HFFc6 (cell line): Measurements from ENCODE around the gene CEP192. TPM values are rescaled to one million over a fixed set of nuclear protein-coding genes. Genes with fewer than 3 reads are reported as not detected.

Experiments used
- DNase-seq: peaks from one replicate; pipeline ENCODE4 v3.0.0-alpha.2; 2018
- H3K27ac Mint-ChIP-seq: 2 replicates; pipeline ENCODE4 v1.8.0; 2020; ENCODE audit warnings: mild to moderate bottlenecking, mixed read lengths
- H3K27me3 Mint-ChIP-seq: 2 replicates; pipeline ENCODE4 v1.8.0; 2021; ENCODE audit warnings: mild to moderate bottlenecking, moderate library complexity, mixed read lengths; ENCODE audit not compliant: insufficient read depth
- H3K36me3 Mint-ChIP-seq: 2 replicates; pipeline ENCODE4 v1.8.0; 2021; ENCODE audit warnings: low read depth, mixed read lengths
- H3K4me1 Mint-ChIP-seq: 2 replicates; pipeline ENCODE4 v1.8.0; 2020; ENCODE audit warnings: low read depth, mixed read lengths
- H3K4me3 Mint-ChIP-seq: 2 replicates; pipeline ENCODE4 v1.8.0; 2020; ENCODE audit warnings: mild to moderate bottlenecking, moderate library complexity, mixed read lengths
- H3K9me3 Mint-ChIP-seq: 2 replicates; pipeline ENCODE4 v1.8.0; 2020; ENCODE audit warnings: mild to moderate bottlenecking, mixed read lengths
- total RNA-seq, 6 experiments: library from RNA; stranded (reverse); fragmentation: NEBNext Ultra II Directional; extraction: Animal tissue kit (Norgen Biotek cat#: 25700); gene quantifications; 2 replicates in 1 of 6; 3 replicates in 5 of 6; pipeline ENCODE4 v1.2.3, GENCODE V29; 2021
- TF ChIP-seq, protein P1 (sequence below): fragments of 200-600 bp; sonication (generic); IDR thresholded peaks from 2 replicates; pipeline ENCODE4 v1.5.0; 2021; ENCODE audit warnings: antibody characterized with exemption, mild to moderate bottlenecking

The CEP192 gene
- total RNA-seq, 6 experiments from 2014 or later, result 15.1 to 21.0 (median 18.4) TPM

DNA sequence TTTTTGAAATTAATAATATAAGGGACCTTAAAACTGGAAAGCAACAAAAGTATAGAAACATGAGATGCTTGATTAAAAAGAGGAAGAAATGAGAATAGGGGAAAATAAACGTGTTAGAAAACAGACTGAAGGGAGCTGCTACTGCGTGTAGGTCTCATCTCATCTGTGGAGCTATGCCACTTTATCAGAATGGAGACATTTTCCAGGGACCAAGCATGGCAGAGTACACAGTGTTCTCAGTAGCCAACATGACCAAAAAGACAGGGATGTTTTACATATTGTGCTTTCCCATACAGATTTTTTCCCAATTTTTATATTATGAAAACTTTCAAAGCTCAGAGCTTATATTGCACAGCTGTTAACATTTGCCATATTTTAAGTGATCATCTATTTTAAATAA lies 23.1 kb downstream of the CEP192 start:
- DNase-seq, result no peak
- no peaks in the 10 kb centered on the region; the same call in 1 of the 2 replicates for H3K27me3 Mint-ChIP-seq
- H3K27ac Mint-ChIP-seq, result no peak overlapping the region
- peaks cover 20% of the 10 kb centered on the region for H3K36me3 Mint-ChIP-seq
- no peaks in the 10 kb centered on the region for H3K9me3 Mint-ChIP-seq
- TF ChIP-seq, protein P1, sequence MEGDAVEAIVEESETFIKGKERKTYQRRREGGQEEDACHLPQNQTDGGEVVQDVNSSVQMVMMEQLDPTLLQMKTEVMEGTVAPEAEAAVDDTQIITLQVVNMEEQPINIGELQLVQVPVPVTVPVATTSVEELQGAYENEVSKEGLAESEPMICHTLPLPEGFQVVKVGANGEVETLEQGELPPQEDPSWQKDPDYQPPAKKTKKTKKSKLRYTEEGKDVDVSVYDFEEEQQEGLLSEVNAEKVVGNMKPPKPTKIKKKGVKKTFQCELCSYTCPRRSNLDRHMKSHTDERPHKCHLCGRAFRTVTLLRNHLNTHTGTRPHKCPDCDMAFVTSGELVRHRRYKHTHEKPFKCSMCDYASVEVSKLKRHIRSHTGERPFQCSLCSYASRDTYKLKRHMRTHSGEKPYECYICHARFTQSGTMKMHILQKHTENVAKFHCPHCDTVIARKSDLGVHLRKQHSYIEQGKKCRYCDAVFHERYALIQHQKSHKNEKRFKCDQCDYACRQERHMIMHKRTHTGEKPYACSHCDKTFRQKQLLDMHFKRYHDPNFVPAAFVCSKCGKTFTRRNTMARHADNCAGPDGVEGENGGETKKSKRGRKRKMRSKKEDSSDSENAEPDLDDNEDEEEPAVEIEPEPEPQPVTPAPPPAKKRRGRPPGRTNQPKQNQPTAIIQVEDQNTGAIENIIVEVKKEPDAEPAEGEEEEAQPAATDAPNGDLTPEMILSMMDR, result no peak
- peaks cover 5% of the 10 kb centered on the region for H3K4me1 Mint-ChIP-seq
- H3K4me3 Mint-ChIP-seq, result no peak overlapping the region

DNA sequence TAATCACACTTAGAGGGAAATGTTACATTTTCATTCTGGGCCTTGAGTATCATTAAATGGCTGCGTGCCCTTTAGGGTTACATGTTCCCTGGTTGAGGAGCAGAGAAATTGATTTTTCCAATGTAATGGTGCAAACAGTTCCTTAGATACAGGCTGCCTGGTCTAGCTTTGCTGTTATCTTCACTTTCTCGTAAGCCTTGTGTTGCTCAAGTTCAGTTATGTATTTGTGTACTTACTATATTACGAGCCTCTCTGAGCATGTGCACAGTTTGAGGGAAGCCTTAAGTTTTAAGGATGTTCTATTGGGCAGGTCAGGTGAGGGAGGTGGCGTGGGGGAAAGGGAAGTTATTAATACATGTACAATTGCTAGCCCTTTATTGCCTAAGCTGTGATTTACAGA lies 23.7 kb downstream of the CEP192 start:
- DNase-seq, result no peak
- Mint-ChIP-seq H3K4me3 (no peak overlapping the region), H3K4me1 (peaks cover 10% of the 10 kb centered on the region), H3K27ac (no peak overlapping the region), H3K36me3 (peaks cover 21% of the 10 kb centered on the region), H3K27me3 (no peaks in the 10 kb centered on the region; the same call in 1 of the 2 replicates), H3K9me3 (no peaks in the 10 kb centered on the region)
- TF ChIP-seq, protein P1, result no peak

DNA sequence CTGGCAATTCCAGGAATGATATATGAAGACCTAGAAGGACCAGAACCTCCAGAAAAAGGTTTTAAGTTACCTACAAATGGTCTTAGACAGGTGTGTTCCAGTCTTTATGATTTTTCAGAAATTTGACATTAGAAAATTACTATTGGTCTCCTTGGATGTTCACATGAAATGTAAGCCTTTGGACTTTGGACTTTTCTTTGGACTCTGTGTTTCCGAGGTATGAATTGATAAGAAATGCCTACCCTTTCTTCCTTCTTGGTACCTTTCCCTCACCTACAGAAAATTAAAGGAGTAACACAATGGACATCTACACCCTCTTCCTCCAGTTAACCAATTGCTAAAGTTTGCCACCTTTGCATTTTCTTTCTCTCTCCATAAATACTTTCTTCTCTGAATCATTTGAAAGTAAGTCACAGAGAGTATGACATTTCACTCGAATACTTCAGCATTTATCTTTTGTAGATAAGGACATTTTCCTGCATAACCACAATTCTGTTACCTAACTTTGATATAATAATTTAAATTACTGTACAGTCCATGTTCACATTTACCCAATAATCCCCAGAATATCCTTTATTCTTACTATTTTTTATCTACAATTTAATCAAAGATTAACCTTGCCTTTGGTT lies 26.2 kb downstream of the CEP192 start:
- H3K9me3 Mint-ChIP-seq, result no peaks in the 10 kb centered on the region; the same call in 1 of the 2 replicates
- no peak for DNase-seq
- no peak overlapping the region for H3K27ac Mint-ChIP-seq
- TF ChIP-seq, protein P1, result no peak
- no peak overlapping the region for H3K4me3 Mint-ChIP-seq
- no peaks in the 10 kb centered on the region; the same call in 1 of the 2 replicates for H3K27me3 Mint-ChIP-seq
- H3K36me3 Mint-ChIP-seq, result peaks cover 34% of the 10 kb centered on the region
- H3K4me1 Mint-ChIP-seq, result peaks cover 10% of the 10 kb centered on the region

DNA sequence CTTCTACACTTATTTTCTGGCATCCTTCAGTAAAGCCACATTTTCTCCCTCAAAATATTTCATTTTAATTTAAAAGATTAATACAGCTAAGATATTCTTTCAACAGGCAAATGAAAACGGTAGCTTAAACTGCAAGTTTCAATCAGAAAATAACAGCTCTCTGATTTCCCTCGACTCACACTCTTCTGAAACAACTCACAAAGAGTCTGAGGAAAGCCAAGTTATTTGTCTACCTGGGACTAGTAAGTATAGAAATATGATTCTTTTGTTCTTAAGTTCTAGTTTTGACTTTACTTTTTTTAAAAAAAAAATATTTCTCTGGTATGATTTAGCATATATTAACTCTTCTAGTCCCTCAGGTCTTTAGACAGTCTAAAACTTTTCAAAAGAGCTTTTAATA lies 27.2 kb downstream of the CEP192 start:
- Mint-ChIP-seq H3K4me3 (no peak overlapping the region), H3K36me3 (peaks cover 44% of the 10 kb centered on the region), H3K27ac (no peak overlapping the region), H3K27me3 (no peaks in the 10 kb centered on the region; the same call in 1 of the 2 replicates), H3K4me1 (peaks cover 10% of the 10 kb centered on the region), H3K9me3 (peaks cover 3% of the 10 kb centered on the region; the same call in 1 of the 2 replicates)
- DNase-seq, result no peak
- TF ChIP-seq, protein P1, result no peak

DNA sequence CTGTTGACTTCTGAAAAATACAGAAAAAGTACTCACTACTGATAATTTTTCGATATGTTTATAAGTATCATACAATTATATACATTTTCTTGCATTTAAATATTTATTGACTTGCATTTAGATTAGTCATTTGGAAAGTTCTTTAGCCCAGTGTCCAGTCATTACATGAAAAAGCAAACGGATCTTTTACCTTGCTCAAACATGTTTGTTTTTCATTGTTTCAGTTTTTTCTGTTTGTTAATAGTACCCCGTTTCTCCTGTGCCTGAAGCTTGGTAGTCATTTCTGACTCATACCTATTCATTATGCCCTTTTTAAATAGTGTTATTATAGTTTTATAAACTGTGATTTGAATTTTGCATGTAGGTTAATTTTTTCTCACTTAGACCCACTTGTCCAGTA lies 28.1 kb downstream of the CEP192 start:
- TF ChIP-seq, protein P1, result no peak
- Mint-ChIP-seq H3K9me3 (peaks cover 3% of the 10 kb centered on the region; the same call in 1 of the 2 replicates), H3K27me3 (no peaks in the 10 kb centered on the region; the same call in 1 of the 2 replicates), H3K27ac (peak overlapping the region; percentile 54; the same call in 1 of the 2 replicates), H3K4me3 (no peak overlapping the region), H3K4me1 (peaks cover 10% of the 10 kb centered on the region), H3K36me3 (peaks cover 52% of the 10 kb centered on the region)
- peak; percentile 6 for DNase-seq
